GM21447 (cell line): ENCODE data around the gene CREBL2.

Source experiments
- ATAC-seq: cut with Tn5 transposase; IDR thresholded peaks from one replicate; pipeline ENCODE4 v1.9.1; 2021; ENCODE audit not compliant: unreplicated experiment

Gene CREBL2

DNA sequence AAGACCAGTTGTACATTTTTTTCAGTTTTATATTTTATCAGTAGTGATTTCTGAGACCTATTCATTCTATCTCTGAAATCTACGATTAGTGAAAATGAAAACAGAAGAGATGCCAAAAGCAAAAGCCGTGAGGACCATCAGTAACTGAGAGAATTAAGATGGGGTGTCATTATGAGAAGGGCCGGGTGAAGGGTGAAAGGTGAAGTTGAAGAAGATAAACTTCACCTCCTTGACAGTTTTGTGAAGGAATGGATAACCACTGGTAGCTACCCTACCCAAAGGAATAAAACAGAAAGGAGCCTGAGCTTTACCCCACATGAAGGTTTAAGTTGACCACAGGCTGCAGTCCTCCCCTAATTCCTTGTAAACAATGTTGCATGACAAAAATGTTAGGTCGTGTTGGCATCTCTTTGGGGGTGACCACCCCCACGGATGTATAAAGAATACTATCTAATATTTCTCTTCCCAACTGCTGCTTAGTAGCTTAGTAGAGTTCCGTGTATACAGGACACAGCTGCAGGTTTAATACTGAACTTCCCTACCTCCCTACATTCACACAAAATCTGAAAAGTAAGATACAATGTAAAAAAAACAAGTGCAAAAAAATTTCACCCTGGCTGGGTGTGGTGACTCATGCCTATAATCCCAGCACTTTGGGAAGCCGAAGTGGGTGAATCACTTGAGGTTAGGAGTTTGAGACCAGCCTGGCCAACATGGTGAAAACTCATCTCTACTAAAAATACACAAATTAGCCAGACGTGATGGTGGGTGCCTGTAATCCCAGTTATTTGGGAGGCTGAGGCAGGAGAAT, 60.4 kb downstream of the CREBL2 start:
- ATAC-seq, result no peak

DNA sequence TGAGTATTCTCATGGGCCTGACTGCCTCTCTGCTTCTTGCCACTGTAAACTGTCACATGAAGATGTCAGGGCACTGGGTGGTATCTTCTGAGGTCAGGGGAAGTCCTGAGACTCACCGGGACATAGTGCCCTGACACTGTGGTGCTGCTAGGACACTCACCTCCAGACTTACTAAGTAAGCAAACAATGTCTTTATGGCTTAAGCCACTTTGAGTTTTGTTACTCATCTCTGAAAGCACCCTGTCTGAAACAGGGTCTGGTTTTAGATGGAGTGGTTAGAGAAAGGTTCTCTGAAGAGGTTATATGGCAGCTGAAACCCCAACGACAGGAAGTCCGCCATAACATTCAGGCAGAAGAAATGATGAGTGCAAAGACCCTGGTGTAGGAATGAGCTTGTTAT, 61.6 kb downstream of the CREBL2 start:
- peak; percentile 68 for ATAC-seq

DNA sequence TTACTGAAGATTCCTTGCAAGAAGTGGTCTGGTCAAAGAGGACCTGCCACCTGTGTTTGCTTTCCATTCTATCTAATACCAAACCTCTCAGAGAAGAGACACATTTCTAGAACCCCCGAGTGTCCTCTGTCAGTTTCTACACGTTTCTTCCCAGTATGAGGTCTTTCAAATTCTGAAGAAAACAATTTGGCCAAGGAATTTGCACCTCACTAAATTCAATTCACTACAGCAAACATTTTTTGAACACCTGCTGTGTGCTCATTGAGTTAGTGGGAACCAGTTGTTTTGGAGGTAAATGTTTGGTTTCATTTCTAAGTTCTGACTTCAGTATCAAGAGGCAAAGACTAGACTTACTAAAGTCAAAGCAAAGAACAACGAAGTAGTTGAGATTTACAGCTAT, 64.9 kb downstream of the CREBL2 start:
- no peak for ATAC-seq

DNA sequence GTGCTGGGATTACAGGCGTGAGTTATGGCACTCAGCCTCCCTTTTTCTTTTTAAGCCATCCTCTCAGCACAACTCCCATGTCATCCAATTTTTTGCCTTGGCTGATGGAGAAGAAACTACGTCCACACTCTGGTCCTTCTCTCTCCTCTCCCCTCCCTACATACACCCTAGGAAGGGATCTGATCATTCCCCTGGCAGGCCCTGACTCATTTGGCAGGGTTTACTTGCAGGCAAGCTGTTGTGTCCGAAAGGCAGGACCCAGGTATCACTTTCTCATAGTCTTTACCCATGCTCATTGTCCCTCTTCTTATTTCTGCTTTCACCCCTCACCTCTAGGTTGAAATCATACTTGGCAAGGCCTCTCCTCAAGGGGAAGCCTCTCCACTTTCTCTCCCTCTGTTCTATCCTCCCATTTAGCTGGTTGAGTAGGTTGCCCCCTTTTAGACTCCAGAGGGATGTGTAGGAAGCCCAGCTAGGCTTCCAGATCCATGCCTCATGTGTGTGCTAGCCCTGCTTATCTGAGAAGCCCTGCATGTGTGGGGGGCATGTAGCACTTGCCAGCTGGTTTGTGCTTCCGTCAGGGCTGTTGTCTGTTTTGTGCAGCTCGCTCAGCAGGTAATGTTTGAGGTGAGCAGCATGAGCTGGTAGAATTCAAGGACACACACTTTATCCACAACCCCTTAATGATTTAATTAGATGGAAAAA, 69.5 kb downstream of the CREBL2 start:
- ATAC-seq, result no peak

DNA sequence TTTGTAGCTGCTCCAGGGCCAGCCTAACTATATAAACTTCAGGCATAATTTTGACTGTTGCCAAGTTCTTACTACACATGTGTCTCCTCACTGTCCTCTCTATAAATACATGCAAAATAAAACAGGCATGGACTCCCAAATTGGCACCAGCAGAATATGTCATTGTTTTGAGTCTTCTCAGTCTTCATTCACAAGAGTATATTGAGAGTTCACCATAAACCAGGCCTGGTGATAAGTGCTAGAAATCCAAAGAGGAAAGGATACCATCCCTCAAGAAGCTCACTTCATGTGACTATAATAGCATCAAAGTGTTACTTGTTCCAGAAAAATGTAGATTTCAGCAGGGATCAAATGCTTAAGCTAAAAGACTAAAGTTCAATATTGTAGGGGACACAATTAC, 70.6 kb downstream of the CREBL2 start:
- ATAC-seq, result no peak

DNA sequence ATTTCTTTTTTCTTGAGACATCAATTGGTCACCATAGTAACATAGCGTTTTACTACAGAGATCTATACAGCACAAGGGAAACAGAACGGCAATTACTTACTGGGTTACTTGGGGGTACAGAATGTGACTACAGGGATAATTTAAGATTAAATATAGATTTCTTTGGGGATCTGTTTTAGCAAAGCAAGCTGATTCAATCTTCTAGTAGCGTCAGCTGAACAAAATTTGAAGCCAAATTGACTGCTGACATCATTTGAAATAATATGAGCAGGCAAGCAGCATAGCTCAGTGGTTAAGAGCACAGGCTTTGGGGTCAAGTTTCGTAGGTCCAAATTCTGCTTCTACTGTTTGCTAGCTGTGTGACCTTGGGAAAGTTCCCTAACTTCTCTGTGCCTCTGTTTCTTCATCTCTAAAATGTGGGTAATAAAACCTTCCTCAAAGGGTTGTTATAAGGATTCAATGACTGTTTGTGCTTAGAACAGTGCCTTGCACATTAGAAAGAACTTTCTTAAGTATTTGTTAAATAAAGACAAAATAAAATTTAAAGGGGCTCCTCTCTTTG, 71.5 kb downstream of the CREBL2 start:
- ATAC-seq, result no peak

DNA sequence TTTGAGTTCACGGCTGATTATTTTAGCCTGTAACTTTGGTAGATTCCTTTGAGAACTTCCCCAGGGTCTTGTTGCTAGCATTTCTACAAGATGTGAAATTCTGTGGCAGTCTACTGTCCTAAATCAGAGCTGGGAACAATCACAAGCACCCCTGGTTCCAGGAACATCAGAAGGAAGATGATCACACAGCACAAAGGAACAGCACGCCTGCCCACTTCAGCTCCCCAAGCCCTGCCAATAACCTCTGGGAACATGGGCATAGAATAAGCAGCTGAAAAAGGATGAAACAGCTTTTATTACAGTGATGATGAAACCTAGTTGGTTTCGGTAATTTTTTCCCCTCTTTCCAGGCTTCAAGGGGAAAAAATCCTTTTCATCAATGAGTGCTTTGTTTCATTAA, 72.0 kb downstream of the CREBL2 start:
- no peak for ATAC-seq

DNA sequence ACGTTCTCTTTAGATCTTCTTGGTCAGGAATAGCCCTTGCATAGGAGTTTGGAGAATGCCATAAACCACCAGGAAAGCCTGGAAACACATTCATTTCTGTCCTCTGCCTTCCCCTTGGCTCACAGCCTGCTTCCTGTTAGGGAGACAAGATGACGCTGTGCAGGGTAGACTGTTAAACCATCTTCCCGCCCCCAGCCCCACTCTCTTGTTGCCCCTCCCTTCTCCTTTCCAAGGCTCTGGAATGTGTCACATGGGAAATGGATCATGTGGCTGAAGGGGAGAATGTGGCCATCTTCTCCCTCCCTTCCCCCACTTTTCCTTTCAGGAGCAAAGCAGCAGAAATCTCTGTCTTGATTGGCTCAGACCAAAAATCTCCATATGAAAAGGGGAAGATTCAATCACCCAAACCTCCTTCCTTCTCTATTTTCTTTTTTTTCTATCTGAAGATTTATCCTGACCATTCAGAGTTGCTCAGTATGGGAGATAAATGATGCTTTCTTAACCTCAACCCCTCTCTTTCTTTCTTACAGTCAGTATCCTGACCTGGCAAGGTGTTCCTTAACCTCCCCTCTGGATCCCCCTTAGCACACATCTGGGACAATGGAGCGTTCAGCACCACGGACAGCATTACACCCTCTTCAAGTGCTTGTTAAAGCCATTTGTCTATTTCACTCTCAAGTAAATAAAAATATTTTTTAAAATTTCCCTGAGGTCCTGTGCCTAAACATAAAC, 72.9 kb downstream of the CREBL2 start:
- no peak for ATAC-seq

DNA sequence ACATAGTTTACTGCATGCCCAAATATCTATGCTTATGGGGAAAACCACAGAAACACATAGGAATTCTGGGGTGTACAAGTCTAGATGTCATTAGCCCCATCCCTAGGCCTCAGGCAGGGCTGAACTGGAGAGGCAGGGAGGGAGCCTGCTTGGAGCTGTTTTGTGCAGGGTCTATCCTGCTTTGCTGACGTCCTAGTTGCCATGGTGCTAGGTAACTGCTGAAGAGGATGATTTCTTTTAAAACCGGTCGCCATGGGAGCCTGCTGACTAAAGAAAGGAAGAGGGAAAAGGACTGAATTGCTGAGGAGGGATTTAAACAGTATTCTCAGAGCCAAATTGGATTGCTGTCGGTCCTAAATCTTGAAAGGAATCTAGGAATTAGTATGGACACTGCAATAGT, 73.6 kb downstream of the CREBL2 start:
- no peak for ATAC-seq

DNA sequence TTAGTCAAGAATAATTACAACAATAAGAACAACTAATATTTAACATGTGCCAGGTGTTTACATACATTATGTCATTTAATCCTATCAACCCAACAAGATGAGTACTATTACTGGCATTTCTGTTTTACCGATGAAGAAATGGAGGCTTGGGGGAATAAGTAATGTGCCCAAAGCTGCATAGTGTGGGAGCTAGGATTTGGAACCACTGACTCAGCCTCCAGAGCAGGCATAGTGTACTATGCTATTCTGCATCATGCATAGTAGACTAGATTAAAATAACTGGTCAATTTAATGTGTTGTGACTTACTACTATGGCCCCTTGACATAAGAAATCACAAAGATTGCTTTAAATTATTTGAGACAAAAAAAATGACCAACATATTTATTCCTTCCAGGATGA, 74.8 kb downstream of the CREBL2 start:
- ATAC-seq, result no peak

DNA sequence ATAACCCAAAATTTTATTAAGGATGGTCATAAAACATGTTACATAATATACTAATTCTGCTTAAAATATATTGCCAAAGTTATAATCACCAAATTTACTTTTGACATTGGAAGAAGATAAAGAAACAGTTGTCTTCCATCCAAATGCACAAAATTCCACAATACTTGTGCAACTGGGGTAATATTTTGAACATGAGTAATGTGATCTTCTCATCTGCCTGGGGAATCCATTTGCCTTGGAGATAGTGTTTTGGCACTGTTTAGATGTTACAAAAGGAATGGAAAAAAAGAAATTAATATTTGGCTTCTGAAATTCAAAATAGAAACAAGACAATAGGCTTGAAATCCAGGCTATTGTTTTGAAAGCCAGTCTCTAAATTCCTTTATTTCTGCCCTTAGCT, 75.2 kb downstream of the CREBL2 start:
- ATAC-seq, result no peak

DNA sequence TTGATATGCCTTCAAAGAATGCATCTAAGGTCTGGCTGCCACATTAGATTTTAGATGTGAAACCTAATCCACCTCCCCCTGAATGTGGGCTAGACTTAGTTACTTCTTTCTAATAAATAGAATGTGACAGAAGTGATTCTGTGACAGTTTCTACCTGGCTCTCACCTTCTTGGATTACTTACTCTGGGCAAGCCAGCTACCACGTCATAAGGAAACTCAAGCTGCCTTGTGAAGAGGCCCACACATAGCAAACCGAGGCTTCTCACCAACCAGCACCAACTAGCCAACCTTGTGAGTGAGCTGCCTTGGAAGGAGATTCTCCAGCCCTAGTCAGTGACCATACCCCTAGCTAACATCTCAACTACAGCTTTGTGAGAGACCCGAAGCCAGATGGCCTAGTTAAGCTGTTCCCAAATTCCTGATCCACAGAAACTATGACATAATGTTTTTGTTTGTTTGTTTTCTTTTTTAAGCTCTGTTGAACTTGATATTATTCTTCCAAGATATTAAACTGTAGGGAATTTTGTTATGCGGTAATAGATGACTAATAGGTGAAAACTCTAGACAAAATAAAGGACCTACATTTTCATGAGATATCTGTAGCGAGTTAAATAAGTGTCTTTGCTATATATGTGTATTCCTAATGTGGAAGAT, 78.1 kb downstream of the CREBL2 start:
- no peak for ATAC-seq

DNA sequence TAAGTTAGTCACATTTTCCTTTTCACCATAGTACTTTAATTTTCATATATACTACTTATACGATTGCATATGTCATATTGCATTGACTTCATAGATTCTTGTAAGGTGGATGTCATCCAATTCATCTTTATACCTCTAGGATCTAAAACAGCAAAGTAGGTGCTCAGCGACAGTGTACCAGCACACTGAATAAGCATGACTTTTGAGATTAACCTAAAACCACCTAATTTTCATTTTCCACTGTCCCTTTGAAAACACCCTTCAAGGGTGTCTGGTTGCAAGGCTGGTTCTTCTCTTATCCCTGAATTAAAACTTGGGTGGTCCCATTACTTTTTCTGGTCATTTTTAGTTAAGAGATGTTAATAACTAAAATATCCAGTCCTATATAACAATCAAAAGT, 79.9 kb downstream of the CREBL2 start:
- no peak for ATAC-seq

DNA sequence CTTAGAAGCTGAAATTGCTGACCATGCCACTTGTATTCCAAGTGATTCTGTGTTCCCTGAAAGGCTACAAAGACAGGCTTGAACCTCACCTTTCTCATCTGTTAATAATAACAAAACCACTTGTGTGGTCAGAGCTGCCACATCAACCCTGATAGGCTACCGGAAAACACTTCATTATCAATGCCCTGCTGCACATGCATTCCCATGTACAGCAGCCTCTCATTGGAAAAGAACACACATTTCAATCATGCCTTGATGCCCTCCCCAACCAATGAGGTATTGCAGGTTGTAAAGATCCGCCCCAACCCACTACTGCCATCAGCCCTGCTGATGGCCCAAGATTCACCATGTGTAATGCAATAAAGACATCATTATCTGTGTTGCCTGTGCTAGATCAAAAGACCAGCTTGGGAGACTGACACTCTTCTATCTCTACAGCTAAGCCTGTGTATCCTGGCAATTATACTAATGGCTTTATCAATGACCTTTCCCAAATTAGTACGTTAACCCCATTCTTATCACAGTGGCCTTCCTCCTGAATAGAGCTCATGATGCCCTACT, 81.5 kb downstream of the CREBL2 start:
- ATAC-seq, result no peak
